ENCODE results near the gene NDUFS2.

Gene NDUFS2

GRCh38 chr1:161158316-161159010, 43.7 kb upstream of the NDUFS2 start:
- no peak for TF ChIP-seq REST (IDR thresholded peaks at IDR 0.05; ENCODE audit: insufficient read depth in 1 of 2, low read depth in 2 of 2, low read length in 2 of 2)
- TF ChIP-seq SIN3A (IDR thresholded peaks at IDR 0.05; ENCODE audit: borderline replicate concordance, insufficient read depth, low read length): no peak
- TF ChIP-seq TAF1 (IDR thresholded peaks at IDR 0.05; ENCODE audit: borderline replicate concordance, insufficient read depth, low read length): no peak
- no peak for TF ChIP-seq POLR2AphosphoS5 (IDR thresholded peaks at IDR 0.05; ENCODE audit: low read depth, low read length)
- no peak for TF ChIP-seq FOXP2 (optimal IDR thresholded peaks at IDR 0.05; ENCODE audit: borderline replicate concordance, extremely low read depth, extremely low read length, insufficient read depth)

GRCh38 chr1:161159087-161159912, 42.9 kb upstream of the NDUFS2 start, which contains the start of gene USP21:
TSS of gene USP21 (plus strand) at chr1:161159500. CDS start at chr1:161160641, 1,141 bp downstream.
- TF ChIP-seq FOXP2 (optimal IDR thresholded peaks at IDR 0.05; ENCODE audit: borderline replicate concordance, extremely low read depth, extremely low read length, insufficient read depth): no peak
- TF ChIP-seq SIN3A (IDR thresholded peaks at IDR 0.05; ENCODE audit: borderline replicate concordance, insufficient read depth, low read length): no peak
- TF ChIP-seq TAF1 (IDR thresholded peaks at IDR 0.05; ENCODE audit: borderline replicate concordance, insufficient read depth, low read length): peak; percentile 99
- peak in 1 of 2 experiments; percentile 70; a peak in 1 of 4 replicates for TF ChIP-seq REST (IDR thresholded peaks at IDR 0.05; ENCODE audit: insufficient read depth in 1 of 2, low read depth in 2 of 2, low read length in 2 of 2)
- peak; percentile 74; the same call in 1 of the 2 replicates for TF ChIP-seq POLR2AphosphoS5 (IDR thresholded peaks at IDR 0.05; ENCODE audit: low read depth, low read length)

DNA sequence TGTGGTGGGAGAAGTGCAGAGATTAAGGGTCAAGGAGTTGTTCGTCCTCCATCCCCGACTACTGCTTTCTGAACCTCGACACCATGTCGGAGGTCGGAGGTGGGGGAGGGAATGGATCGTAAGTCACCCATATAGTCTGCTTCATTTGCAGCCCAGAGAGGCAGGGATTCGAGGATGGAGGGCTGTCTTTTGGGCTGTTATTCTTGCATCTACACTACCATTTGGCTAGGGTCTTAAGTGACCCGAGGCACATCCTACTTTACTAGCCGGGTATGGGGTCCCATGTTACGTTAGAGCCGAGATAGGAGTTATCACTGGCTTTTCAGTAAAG, 42.3 kb upstream of the NDUFS2 start:
- TF ChIP-seq POLR2AphosphoS5 (IDR thresholded peaks at IDR 0.05; ENCODE audit: low read depth, low read length) (no peak), TAF1 (IDR thresholded peaks at IDR 0.05; ENCODE audit: borderline replicate concordance, insufficient read depth, low read length) (no peak), SIN3A (IDR thresholded peaks at IDR 0.05; ENCODE audit: borderline replicate concordance, insufficient read depth, low read length) (no peak), REST (IDR thresholded peaks at IDR 0.05; ENCODE audit: insufficient read depth in 1 of 2, low read depth in 2 of 2, low read length in 2 of 2) (no peak), FOXP2 (optimal IDR thresholded peaks at IDR 0.05; ENCODE audit: borderline replicate concordance, extremely low read depth, extremely low read length, insufficient read depth) (no peak)

DNA sequence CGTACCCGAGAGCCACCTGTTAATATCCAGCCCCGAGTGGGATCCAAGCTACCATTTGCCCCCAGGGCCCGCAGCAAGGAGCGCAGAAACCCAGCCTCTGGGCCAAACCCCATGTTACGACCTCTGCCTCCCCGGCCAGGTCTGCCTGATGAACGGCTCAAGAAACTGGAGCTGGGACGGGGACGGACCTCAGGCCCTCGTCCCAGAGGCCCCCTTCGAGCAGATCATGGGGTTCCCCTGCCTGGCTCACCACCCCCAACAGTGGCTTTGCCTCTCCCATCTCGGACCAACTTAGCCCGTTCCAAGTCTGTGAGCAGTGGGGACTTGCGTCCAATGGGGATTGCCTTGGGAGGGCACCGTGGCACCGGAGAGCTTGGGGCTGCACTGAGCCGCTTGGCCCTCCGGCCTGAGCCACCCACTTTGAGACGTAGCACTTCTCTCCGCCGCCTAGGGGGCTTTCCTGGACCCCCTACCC, 41.5 kb upstream of the NDUFS2 start:
- no peak for TF ChIP-seq SIN3A (IDR thresholded peaks at IDR 0.05; ENCODE audit: borderline replicate concordance, insufficient read depth, low read length)
- TF ChIP-seq REST (IDR thresholded peaks at IDR 0.05; ENCODE audit: insufficient read depth in 1 of 2, low read depth in 2 of 2, low read length in 2 of 2): no peak
- no peak for TF ChIP-seq TAF1 (IDR thresholded peaks at IDR 0.05; ENCODE audit: borderline replicate concordance, insufficient read depth, low read length)
- TF ChIP-seq POLR2AphosphoS5 (IDR thresholded peaks at IDR 0.05; ENCODE audit: low read depth, low read length): no peak
- TF ChIP-seq FOXP2 (optimal IDR thresholded peaks at IDR 0.05; ENCODE audit: borderline replicate concordance, extremely low read depth, extremely low read length, insufficient read depth): no peak

Data from PFSK-1 (cell line).